HG03432 (cell line): ENCODE data around the gene KCTD8.

Experiments
- ATAC-seq: cut with Tn5 transposase; IDR thresholded peaks from one replicate; pipeline ENCODE4 v1.9.1; 2021; ENCODE audit warnings: mild to moderate bottlenecking, moderate library complexity; ENCODE audit not compliant: unreplicated experiment

KCTD8 gene

DNA sequence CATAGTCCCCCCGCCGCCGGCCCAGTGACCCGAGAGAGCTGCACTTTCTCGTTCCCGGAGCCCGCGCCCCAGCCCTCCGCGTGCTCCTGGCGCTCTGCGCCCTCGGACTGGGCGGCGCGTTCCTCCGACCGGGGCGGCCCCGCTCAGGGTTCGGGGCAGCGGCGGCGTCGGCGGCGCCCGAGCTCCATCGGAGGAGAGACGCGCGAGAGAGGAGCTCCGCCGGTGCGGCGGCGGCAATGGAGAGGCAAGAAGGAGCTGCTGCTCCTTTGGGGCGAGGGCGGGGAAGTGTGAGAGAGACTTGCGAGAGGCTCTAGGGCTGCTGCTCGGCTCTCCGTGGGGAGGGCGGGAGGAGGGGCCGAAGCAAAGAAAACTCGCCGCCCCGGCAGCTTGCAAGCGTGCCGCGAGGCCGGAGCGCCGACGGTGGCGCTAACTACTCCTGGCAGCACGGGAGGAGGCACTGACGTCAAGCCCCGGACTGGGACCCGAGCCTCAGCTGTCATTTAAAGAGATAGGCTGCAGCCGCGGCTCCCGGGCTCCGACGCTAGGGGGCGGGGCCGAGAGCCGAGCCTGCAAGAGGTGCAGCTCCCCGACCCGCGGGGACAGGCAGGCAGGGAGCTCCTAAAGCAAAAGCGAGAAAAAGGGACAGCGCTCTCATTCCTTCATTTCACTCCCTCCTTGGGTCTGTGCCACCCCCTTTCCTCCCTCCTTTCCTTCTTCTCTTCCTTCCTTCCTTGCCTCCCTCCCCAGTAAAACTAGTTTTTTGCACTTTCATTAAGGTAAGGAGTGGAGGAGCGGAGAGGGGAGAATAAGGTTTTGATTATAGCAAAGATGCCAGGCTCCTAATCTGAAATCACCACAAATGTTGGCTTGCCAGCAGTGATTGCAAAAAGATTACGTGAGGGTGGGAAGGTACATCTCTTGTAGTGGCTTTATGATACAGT, at the start of gene KCTD8:
KCTD8 (minus strand) TSS at position 289 of the 941 bp plus-strand sequence.
- ATAC-seq, result peak; percentile 98

DNA sequence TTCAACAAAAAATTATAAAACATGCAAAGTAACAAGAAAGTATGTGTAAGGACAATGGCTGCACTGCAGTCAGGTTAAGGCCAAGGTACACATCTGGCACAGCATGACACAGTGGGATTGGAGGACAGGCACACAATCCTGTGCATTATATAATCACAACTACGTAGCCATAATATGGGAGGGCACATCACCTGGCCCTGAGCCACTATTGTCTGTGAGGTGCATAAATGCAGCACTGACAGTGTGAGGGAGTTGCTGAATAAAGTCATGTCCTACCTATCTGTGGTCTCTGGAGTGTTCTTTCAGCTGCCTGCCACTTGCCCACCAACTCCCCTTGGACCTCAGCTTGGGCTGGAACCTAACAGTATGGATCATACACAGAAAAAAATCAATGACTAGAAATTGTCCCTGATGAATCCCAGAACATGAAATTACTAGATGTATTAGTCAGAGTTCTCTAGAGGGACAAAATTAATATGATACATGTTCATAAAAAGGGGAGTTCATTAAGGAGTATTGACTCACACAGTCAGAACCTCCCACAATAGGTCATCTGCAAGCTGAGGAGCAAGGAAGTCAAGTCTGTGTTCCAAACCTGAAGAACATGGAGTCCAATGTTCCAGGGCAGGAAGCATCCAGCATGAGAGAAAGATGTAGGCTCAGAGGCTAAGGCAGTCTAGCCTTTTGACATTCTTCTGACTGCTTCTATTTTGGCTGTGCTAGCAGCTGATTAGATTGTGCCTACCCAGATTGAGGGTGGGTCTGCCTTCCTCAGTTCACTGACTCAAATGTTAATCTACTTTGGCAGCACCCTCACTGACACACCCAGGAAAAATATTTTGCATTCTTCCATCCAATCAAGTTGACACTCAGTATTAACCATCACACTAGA, 46.4 kb upstream of the KCTD8 start:
- no peak for ATAC-seq

DNA sequence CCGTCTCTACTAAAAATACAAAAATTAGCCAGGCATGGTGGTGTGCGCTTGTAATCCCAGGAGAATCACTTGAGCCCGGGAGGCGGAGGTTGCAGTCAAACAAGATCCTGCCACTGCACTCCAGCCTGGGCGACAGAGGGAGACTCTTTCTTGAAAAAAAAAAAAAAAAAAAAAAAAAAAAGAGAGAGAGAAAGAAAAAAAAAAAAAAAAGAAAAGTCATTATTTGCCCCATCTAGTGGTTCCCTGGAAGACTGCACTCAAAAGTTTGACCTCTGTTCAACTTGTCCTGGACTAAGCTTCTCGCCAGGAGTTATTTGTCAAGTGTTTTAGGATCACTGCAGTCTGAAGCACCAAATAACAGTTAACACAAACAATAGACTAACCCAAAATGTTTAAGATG, 45.3 kb upstream of the KCTD8 start:
- ATAC-seq, result peak; percentile 72

DNA sequence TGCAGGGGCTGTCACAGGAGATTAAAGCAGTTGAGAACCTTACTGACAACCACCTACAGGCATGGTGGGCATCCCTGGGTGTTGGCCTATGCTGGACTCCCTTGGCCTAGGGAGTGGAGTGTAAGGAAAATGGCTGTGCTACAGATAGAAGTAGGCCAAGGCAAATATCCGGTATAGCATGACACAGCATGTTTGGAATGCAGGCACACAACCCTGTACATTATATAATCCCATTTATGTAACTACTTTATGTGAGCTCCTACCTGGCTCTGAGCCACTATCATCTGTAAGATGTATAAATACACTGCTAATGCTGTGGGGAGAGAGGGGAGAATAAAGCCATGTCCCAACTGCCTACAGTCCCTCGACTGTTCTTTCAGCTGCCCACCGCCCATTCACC, 38.7 kb upstream of the KCTD8 start:
- ATAC-seq, result no peak

DNA sequence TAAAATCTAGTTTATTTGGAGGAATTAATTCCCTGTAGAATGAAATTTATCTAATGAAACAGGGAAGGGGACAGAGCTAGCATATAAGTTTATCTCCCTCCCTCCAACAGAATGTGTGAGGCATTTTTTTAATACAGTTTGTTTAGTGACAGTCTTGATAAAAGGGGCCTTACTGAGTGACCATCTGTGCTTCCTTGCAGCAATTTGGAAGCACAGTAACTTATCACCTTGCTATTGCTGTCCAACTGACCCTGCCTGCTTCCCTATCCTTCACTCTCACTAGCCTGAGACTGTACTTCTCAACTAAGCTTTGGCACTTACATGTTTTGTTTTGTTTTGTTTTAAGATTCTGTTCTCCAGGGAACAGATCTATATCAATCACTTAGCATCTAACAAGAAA, 31.1 kb upstream of the KCTD8 start:
- no peak for ATAC-seq

DNA sequence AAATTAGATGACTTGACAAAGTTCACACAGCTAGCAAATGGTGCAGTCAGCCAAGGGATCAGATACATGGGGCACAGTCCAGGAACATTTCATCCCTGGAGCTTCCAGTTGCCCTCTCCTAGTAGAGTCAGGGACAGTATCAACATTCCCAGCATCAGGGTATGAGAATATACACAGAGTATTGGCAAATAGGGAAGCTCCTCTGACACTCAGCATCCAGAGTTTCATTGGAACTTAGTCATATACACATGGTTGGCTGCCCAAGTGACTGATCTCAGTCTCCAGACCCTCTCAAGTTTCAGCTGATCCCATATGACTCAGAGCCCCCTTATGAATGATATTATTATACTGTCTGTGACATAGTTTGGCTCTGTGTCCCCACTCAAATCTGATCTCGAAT, 13.7 kb upstream of the KCTD8 start:
- ATAC-seq, result no peak

DNA sequence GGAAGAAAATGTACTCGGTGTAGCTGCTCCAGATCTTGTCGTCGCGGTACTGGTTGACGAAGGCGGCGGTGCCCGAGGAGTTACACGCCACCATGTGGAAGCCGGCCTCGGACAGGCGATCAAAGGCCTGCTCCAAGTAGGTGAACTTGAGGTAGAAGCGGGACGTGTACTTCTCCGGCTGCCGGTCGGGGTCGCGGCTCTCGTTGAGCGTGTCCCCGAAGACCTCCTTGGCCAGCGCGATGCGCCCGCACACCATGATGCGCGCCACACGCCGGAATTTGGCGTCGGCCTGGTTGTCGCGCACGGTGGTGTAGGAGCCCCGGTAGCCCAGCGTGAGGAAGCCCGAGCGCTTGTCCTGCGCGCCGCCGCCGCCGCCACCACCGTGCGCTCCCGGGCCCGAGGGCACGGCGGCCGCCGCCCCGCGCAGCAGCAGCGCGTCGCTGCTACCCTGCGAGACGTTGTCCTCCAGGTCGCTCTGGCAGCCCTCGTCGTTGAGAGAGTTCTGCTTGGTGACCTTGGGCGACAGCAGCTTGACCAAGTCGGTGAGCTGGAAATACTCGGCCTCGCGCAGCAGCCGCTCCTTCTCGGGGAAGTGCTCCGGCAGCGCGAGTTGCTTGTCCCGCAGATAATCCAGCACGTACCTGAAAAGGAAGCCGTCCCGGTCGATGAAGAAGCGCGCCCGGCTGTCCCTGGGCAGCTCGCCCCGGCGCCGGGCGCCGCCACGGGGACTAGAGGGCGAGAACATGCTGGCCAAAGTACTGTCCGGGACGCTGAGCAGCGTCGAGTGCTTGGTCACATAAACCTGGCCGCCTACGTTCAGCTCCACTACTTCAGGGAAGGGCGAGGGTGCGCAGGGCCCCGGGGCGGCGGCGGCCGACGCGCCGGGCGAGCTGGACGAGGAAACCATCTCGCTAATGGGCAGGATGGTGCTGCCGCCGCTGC, 775 bp downstream of the KCTD8 start:
- ATAC-seq, result peak; percentile 9

DNA sequence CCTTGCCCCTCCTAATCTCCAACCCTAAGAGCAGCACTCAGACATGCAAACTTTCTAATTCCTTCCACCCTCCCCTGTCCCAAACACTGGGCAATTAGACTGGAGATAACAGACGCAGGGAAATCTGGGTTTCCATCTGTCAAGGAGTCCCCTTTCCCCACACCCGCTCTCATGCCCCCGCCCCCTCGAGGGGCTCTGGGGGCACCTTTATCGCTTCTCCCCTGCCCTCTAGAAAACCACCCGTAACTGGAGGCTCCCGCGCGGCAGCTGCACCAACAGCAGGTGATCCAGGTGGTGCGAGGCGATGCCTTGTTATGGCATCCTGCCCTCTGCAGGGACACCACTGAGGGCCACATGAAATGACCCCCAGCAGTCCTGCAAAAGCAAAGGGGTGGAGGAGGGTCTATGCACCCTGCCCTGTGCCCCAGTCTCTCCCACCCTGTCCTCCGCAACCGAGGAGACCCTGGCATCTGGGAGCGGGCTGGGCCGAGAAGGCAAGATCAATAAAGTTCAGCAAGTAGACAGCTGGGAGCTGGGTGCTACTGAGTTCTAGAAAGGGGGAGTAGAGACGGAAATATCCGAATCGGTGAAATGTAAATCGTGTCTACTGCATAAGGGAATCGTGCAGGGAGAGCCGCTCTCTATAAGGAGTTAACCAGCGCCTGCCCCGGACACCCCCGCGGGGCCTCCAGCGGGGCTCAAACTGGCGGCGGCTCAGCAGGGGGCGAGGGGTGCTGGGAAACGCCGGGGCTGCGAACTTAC, 1.6 kb downstream of the KCTD8 start:
- ATAC-seq, result no peak

DNA sequence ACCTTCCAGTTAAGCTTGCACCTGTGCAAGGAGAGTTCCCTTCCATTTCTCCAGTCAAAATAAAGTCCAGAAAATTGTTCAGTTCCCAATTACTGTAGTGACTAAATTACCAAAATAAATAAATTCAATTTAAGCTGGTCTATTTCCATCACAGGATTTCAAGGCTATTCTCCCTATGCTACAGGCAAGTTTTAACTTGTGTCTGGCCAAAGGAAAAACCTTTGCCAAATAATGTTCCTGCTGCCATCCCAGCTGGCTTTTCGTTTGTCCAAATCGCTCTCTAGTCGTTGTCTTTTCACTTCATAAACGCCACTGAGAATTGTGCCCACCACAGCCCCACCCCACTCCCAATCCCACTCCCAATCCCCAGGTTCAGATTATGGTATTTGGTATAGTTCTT, 2.4 kb downstream of the KCTD8 start:
- ATAC-seq, result no peak

DNA sequence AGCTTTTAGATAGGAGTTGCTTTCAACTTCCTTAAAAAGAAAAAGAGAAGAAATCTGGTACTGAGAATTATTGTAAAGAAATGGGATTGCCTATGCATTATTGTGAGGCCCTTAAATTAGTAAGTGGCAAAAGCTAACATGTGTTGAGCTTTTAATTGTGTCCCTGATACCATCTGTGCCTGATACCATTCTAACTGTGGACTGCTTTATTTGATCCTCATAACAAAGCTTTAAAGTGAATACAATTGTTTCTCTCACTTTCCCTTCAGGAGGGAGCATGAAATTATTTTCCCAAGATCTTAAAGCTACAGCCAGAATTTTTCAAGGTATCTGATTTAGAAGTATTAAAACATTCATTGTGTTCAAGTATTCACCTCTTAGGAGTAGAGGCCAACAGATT, 9.9 kb downstream of the KCTD8 start:
- ATAC-seq, result no peak

DNA sequence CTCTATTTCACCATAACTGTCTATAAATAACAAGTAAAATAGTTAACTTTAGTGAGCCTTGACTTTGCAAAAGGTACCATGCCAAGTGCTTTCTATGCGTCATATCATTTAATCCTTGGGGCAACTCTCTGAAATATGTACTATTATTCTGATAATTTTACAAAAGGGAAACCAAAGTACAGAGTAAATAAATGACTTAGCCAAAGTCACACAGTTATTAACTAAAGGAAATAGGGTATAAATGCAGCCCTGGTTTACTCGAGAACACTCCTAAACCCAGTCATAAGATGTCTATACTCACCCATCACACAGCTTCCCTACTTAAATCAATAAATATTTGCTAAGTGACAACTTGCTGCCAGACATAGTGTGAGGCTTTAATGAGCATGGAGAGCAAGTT, 14.4 kb downstream of the KCTD8 start:
- no peak for ATAC-seq

DNA sequence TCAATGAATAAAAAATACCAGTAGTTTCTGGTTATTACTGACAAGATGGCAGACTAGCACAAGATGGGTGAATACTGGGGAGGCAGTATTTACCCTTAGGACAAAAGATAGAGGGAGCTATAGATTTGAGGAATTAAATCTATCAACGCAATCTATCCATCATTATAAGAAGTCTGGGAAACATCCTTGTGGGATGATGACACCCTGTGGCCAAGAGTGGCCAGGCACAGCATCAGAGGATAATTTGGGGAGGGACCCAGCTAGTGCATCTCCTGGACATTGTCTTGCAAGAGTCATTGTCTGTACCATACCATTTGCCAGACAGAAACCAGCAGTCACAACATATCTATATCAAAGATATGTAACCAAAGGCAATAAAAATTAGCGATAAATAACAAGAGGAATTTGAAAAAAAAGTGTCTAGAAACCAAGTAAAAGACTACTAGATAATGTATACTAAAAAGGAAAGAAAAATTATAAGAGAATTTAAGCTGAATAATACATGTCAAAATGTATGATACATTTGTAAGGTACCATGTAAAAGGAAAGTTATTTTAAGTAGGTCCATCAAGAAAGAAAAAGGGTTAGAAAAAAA, 22.9 kb downstream of the KCTD8 start:
- ATAC-seq, result no peak

DNA sequence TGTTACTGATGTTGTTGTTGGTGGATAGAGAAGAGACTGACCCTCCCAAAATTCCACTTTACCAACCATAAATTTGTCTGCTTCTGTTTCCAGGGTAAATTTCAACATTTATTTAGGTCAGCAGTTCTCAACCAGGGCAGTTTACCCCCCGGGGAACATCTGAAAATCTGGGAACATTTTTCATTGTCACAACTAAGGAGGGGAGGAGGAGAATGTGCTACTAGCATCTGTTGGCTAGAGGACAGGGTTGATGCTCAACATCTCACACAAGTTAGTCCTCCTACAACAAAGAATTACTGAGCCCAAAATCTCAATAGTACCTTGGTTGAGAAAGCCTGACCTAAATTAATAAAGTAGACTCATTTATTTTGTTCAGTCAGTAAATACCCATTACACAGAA, 25.7 kb downstream of the KCTD8 start:
- ATAC-seq, result no peak

DNA sequence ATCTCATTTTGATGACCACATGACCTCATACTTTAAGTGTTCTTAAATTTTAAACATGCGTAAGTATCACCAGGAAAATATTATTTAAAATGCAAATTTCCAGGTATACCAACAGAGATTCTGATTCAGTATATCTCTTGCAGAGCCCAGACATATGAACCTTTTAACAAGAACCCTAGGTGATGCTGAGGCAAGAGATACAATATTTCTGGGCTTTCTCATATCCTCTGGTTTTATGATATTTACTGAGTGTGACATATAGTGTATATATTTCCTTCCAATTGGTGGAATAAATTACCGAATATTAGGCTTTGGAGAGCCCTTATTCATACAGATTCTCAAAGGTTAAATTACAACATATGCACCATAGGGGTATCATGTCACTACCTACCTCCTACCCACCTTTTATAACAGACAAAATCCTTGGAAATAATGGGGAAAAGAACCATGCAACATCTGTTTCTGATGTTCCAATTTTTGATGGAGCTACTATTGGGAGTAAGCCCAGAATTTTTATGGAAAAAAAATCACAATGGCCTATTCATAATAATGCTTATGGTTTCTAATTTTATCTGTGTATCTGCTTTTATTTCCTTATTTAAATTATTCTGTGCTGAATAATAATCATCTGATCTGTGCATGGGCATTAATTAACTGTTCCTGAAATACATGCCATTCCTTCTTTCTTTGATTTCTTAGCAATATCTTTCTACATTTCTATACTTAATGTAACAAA, 27.1 kb downstream of the KCTD8 start:
- ATAC-seq, result no peak

DNA sequence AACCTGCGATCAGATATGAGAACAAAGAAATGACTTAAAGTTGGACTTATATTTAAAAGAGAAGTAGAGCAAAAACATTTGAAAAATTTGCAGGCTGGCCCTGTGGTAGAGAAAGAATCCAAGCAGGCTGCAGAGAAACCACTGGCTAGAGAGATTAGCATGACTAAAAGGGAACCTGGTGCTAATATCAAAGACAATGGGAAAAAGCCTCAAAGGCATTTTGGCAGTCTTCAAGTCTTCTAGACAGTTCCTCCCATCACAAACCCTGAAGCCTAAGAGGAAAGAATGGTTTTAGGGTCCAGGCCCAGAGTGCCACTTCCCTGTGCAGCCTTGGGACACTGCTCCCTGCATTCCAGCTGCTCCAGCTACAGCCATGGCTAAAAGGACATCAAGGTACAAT, 33.4 kb downstream of the KCTD8 start:
- no peak for ATAC-seq

DNA sequence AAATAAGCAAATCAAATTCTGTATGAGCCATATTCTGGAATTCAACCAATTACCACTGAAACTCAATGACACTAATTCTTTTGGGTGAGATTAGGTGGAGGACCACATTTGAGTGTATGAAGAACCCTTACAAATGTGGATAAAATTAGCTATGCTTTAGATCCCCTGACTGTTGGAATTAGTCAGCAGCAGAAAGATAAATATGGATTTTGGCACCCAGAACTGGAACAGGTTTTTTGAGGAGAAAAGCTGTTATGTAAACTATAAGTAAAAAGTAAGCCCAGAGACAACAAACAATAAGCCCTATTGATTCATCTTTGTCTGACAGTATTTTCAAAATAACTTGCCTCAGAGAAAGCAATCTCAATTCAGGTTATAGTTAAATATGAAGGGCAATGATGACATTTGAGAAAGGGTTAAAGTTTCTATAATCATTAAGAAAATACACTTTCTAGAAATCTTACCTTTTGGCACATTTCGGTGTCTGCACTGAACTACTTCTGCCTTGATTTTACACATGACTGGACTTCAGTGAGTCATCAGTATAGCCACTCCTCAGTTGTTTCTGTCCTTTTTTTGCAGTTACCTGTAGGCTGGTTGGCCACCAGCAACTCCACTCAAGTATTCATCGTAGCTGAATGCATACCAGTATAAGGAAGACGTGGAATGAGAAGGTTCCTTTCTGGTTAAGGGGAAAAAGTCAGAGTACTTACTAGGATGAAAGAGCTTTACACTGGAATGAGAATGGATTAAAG, 80.0 kb downstream of the KCTD8 start:
- no peak for ATAC-seq

DNA sequence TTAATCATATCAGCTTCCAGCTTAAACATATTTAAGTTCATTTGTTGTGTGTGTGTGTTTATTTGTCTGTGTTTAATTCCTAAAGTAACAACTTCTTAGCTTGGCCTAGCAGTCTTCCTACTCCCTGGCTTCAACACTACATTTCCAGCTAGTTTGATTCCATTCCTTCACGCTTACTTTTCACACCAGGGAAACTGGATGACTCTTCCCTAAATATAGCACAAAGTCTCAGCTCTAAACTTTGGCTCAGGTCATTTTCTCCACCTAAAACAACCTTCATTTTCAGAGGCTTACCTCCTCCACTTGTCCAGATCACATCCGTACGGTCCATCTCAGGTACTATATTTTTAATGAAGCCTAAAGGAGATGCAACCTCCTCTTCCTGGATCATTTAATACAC, 94.4 kb downstream of the KCTD8 start:
- no peak for ATAC-seq

DNA sequence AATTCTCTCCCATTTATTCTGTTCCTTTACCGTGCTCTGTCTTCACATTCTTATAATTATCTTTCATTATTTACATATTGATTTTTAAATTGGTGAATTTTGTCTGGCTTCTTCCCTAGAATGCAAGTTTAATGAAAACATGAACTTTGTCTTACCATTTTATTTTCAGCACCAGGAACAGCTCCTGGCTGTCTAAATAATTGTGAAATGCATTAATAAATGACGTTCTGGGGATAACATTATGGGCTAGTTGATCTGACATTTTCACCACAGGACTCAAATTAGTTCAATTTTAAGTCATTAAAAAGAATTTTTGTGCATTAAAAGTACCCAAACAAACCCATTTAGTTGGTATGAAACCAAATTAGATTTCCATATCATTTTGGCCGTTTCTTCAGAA, 97.5 kb downstream of the KCTD8 start:
- no peak for ATAC-seq
